ENCODE measurements around the gene PLAAT4. TPM values are rescaled to one million over a fixed set of nuclear protein-coding genes. Genes with fewer than 3 reads are reported as not detected.

PLAAT4 gene
- total RNA-seq, 1 experiment from 2014 or later, result 3.5 TPM

DNA sequence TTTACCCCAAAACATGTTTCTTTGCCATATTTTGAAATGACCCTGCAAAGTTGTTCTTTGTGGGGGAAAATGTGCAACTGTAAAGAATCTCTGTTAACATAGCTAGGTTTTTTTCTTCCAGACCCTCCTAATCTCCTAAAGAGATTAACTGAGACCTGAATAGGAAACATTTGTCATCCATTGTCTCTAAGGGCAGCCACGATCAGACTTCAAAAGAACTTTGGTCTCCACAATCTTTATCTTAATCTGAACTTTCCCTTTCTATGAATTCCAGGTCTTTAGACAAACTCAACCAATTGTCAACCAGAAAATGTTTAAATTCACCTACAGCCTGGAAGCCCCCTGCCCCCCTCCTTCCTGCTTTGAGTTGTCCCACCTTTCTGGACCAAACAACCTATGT, 35.4 kb upstream of the PLAAT4 start:
- Histone ChIP-seq H3T11ph (ENCODE audit: low read length) (no peak overlapping the region), H2BK5ac (ENCODE audit: insufficient read length, low read length) (no peak overlapping the region), H4K91ac (ENCODE audit: insufficient read length, low read depth, low read length) (no peak overlapping the region), H4K5ac (ENCODE audit: insufficient read length, low read depth, low read length) (no peak overlapping the region), H3K79me2 (ENCODE audit: insufficient read depth, low read length) (no peaks in the 10 kb centered on the region), H2AK5ac (ENCODE audit: insufficient read length, low read length) (no peak overlapping the region), H3K9ac (ENCODE audit: extremely low read depth, insufficient read length, low read length) (no peak overlapping the region), H3K4me1 (ENCODE audit: insufficient read depth, low read length) (peaks cover 9% of the 10 kb centered on the region; the same call in 1 of the 2 replicates), H3K4ac (ENCODE audit: low read depth, low read length) (no peak overlapping the region), H3K9me3 (ENCODE audit: control insufficient read depth, low read depth, low read length) (no peaks in the 10 kb centered on the region), H3K27me3 (ENCODE audit: insufficient read depth, low read length) (no peaks in the 10 kb centered on the region), H3K23me2 (ENCODE audit: insufficient read length, low read depth, low read length, poor library complexity, severe bottlenecking) (no peaks in the 10 kb centered on the region), H2BK20ac (ENCODE audit: low read depth, low read length, poor library complexity, severe bottlenecking) (no peak overlapping the region), H3K23ac (ENCODE audit: insufficient read length, low read depth, low read length) (no peak overlapping the region), H4K8ac (replicated peaks; ENCODE audit: insufficient read length, low read depth, low read length) (no peak overlapping the region), H2AFZ (ENCODE audit: low read length) (no peak overlapping the region), H3K4me2 (ENCODE audit: insufficient read depth, insufficient read length, low read length) (no peak overlapping the region), H3K27ac (ENCODE audit: insufficient read length, low read depth, low read length) (no peak overlapping the region), H3K56ac (ENCODE audit: insufficient read length, low read depth, low read length) (no peak overlapping the region), H4K20me1 (ENCODE audit: control insufficient read depth, insufficient read depth, insufficient read length) (no peaks in the 10 kb centered on the region), H3K18ac (ENCODE audit: insufficient read length, low read depth, low read length) (no peak overlapping the region), H3K79me1 (ENCODE audit: insufficient read depth, low read depth, low read length, poor library complexity, severe bottlenecking) (no peaks in the 10 kb centered on the region), H2BK120ac (ENCODE audit: low read depth, low read length, poor library complexity, severe bottlenecking) (no peak overlapping the region), H3K14ac (ENCODE audit: insufficient read depth, low read length) (no peak overlapping the region), H2BK12ac (ENCODE audit: insufficient read length, low read depth, low read length) (no peak overlapping the region), H2BK15ac (ENCODE audit: low read depth, low read length) (no peak overlapping the region)
- Mint-ChIP-seq H3K4me1 (peaks cover 43 to 54% of the 10 kb centered on the region in 2 experiments), H3K27me3 (ENCODE audit: low read depth) (peaks cover 5% of the 10 kb centered on the region), H3K36me3 (ENCODE audit: insufficient read depth in 1 of 3, low read depth in 3 of 3) (peaks cover 16 to 34% (median 25%) of the 10 kb centered on the region in 3 experiments), H3K4me3 (no peak overlapping the region), H3K9me3 (peaks cover 25 to 34% of the 10 kb centered on the region in 2 experiments), H3K27ac (peak overlapping the region in 1 of 3 experiments; percentile 68; a peak in 1 of 7 replicates)
- no CpG with 5 or more reads among the region's 1 CpG for WGBS (ENCODE audit: extremely low coverage, insufficient read length, low lambda C conversion rate)
- no peak for DNase-seq
- TF ChIP-seq, protein P1, sequence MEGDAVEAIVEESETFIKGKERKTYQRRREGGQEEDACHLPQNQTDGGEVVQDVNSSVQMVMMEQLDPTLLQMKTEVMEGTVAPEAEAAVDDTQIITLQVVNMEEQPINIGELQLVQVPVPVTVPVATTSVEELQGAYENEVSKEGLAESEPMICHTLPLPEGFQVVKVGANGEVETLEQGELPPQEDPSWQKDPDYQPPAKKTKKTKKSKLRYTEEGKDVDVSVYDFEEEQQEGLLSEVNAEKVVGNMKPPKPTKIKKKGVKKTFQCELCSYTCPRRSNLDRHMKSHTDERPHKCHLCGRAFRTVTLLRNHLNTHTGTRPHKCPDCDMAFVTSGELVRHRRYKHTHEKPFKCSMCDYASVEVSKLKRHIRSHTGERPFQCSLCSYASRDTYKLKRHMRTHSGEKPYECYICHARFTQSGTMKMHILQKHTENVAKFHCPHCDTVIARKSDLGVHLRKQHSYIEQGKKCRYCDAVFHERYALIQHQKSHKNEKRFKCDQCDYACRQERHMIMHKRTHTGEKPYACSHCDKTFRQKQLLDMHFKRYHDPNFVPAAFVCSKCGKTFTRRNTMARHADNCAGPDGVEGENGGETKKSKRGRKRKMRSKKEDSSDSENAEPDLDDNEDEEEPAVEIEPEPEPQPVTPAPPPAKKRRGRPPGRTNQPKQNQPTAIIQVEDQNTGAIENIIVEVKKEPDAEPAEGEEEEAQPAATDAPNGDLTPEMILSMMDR (conservative IDR thresholded peaks at IDR 0.05), result no peak

Data from H9 (cell line).